Calu3 (cell line): ENCODE measurements around the gene NNAT. TPM values are rescaled to one million over a fixed set of nuclear protein-coding genes. Genes with fewer than 3 reads are reported as not detected.
A peak's percentile ranks its signal among the peaks of the same experiment; 100 is the strongest.

Experiments used
- BruUV-seq: library from RNA; stranded (reverse); fragments of 400-500 nt; replicated peaks from 2 replicates; lab custom pipeline; 2021; lab: Mats Ljungman, UMichigan
- CTCF ChIA-PET: fragments of 300-600 bp; sonication (Branson Sonifier 250); formaldehyde crosslinking; loops from one replicate; lab custom pipeline; 2022; ENCODE audit warnings: antibody characterized with exemption; lab: Charles Lee
- DNase-seq: peaks from one replicate; pipeline ENCODE4 v3.0.0; 2022
- H3K27ac Mint-ChIP-seq: one replicate; pipeline ENCODE4 v1.8.0; 2022; ENCODE audit warnings: mixed read lengths; ENCODE audit not compliant: unreplicated experiment
- H3K27me3 Mint-ChIP-seq: one replicate; pipeline ENCODE4 v1.8.0; 2022; ENCODE audit warnings: mixed read lengths; ENCODE audit not compliant: unreplicated experiment
- H3K36me3 Mint-ChIP-seq: one replicate; pipeline ENCODE4 v1.8.0; 2022; ENCODE audit warnings: mild to moderate bottlenecking, moderate library complexity, mixed read lengths; ENCODE audit not compliant: insufficient read depth, unreplicated experiment
- H3K4me1 Mint-ChIP-seq: one replicate; pipeline ENCODE4 v1.8.0; 2022; ENCODE audit warnings: mild to moderate bottlenecking, low read depth, mixed read lengths; ENCODE audit not compliant: unreplicated experiment
- H3K4me3 Mint-ChIP-seq: one replicate; pipeline ENCODE4 v1.8.0; 2022; ENCODE audit warnings: mild to moderate bottlenecking, low read depth, moderate library complexity, mixed read lengths; ENCODE audit not compliant: unreplicated experiment
- H3K9me3 Mint-ChIP-seq: one replicate; pipeline ENCODE4 v1.8.0; 2022; ENCODE audit warnings: low read depth, mixed read lengths; ENCODE audit not compliant: unreplicated experiment
- CTCF ChIP-seq: fragments of 200-600 bp; IDR thresholded peaks from one replicate; pipeline ENCODE4 v1.8.0; 2022; ENCODE audit warnings: antibody characterized with exemption; ENCODE audit not compliant: unreplicated experiment
- intact Hi-C: fragments of 100-400 bp; cut with micrococcal nuclease; formaldehyde crosslinking; loops from one replicate; pipeline ENCODE4 v1.10.0; 2022; ENCODE audit not compliant: unreplicated experiment
- total RNA-seq: library from RNA; stranded (reverse); gene quantifications from 2 replicates; pipeline ENCODE4 v1.2.3, GENCODE V29; 2022

The NNAT gene
- total RNA-seq, 1 experiment from 2014 or later, result not detected

DNA sequence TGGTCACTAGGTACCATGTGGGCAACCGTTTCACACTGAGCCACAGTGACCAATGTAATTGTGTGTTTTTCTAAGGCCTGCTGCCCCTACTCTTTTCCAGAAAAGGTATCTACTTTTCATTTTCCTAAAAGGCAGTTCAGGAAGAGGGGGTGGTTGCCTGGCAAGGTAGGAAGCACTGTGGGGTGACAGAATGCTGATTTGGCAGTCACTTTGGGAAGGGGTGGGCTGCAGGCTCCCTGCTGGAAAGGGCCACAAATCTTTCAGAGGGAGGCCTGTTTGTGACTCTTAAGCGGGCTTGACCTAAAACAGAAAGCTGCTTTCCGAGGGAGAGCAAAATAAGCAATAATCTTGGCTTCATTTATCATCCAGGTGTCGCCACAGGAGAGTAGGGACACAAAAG is 5.2 kb upstream of the NNAT start:
- no peak for DNase-seq
- Mint-ChIP-seq H3K27me3 (no peaks in the 10 kb centered on the region), H3K4me3 (no peak overlapping the region), H3K9me3 (no peaks in the 10 kb centered on the region), H3K4me1 (no peaks in the 10 kb centered on the region), H3K27ac (no peak overlapping the region), H3K36me3 (peaks cover 22% of the 10 kb centered on the region)
- no peak for TF ChIP-seq CTCF
- no TSS peak for BruUV-seq
- intact Hi-C loops, result no loop called here
- CTCF ChIA-PET, result no interaction called here

DNA sequence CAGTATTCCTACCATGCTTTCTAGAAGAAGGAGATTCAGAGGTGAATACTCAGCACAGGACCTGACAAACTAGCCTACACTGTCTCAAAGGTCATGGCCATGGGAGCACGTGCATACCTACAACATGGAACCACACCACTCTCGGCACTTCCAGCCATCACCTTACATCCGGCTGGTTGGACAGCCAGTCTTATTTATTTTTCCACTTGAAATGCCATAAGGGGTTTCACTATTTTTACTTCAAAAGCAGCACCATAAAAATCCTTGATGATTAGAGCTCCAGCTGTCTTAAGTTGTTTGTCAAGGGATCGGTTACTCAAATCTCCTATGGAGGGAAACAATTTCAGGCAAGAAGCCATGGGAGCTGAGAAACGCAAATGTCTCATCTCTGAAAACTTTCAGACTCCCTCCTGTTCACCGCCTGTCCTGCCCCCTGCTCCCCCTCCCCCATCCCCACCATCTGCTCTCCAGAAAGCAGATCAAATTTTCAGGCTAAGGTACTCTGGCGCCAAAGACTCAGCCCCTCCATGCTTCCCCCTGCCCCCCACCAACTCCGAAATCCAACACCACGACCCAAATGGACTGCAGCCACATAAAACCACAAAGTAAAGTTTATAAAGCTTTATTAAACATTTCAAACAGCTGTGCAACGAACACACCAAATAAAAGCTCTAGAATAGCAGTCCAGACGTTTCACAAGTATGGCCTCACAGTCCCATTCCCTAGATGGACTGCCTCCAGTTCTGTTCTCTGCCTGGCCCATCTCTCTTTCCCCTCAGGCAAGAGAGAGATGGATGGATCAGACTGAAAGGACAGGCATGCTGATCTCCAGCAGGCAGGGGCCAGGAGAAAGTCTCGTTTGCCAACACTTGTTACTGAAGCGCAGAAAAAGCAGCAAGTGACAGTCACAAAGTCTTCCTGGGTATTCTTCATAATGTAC is 4.0 kb upstream of the NNAT start:
- no peaks in the 10 kb centered on the region for H3K4me1 Mint-ChIP-seq
- H3K36me3 Mint-ChIP-seq, result peaks cover 28% of the 10 kb centered on the region
- intact Hi-C loops, result no loop called here
- H3K9me3 Mint-ChIP-seq, result no peaks in the 10 kb centered on the region
- no TSS peak for BruUV-seq
- no peak for DNase-seq
- no peaks in the 10 kb centered on the region for H3K27me3 Mint-ChIP-seq
- no peak overlapping the region for H3K4me3 Mint-ChIP-seq
- no peak overlapping the region for H3K27ac Mint-ChIP-seq
- CTCF ChIA-PET, result no interaction called here
- TF ChIP-seq CTCF, result no peak

- CTCF ChIA-PET, result no interaction called here
- Mint-ChIP-seq H3K27ac (no peak overlapping the region), H3K4me1 (no peaks in the 10 kb centered on the region), H3K27me3 (no peaks in the 10 kb centered on the region), H3K36me3 (peaks cover 28% of the 10 kb centered on the region), H3K9me3 (no peaks in the 10 kb centered on the region), H3K4me3 (no peak overlapping the region)
- TF ChIP-seq CTCF, result no peak
- intact Hi-C loops, result no loop called here
- no peak for DNase-seq
- TSS peak; percentile 14 for BruUV-seq
These were observed 3.0 kb upstream of the NNAT start for GRCh38 chr20:37518059-37518458.

DNA sequence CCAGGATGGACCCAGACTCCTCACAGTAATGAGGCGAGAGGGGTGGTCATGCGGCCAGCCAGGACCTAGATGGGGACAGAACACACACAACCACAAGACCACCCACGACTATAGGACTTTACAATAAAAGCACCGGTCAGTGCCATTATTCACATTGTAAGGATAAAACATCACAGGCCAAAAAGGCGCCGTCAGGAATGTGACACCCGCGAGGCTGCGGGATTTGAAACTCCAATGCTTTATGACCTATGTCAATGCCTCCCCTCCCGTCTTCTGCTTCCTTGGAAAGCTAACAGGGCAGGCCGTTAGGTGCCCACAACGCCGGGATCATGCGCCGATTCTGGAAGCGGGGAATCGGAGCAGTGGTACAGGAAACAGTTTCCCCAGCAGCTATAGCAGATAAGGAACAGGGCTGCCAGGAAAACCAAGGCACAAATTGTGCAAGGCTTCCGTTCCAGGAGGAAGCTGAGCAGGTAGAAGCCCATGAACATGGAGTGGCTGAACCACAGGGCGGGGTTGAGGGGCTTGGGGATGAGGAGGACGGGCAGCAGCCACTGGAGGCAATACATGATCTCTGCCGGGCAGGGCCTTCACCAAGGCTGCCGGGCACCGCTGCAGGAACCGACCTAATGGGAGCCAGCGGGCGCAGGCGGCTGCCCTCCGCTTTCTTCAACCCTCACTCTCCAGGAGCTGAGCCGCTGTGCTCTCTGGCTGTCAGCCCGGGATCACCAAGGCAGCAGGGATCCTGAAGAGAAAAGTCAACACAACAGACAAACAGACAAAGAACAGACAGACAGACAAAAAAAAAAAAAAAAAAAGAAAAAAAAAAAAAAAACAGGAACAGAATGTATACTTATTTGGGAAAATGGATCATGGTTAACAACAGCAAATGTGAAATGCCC is 2.2 kb upstream of the NNAT start:
- Mint-ChIP-seq H3K27ac (no peak overlapping the region), H3K9me3 (peaks cover 2% of the 10 kb centered on the region), H3K4me3 (no peak overlapping the region), H3K27me3 (no peaks in the 10 kb centered on the region), H3K36me3 (peaks cover 32% of the 10 kb centered on the region), H3K4me1 (no peaks in the 10 kb centered on the region)
- DNase-seq, result no peak
- no peak for TF ChIP-seq CTCF
- no TSS peak for BruUV-seq
- intact Hi-C loops, result no loop called here
- CTCF ChIA-PET, result interaction anchor here (0.5 to 0.6 kb wide), 2 partner anchors 20 to 1607 kb away, joined by 4 to 5 read pairs; no protein-coding TSS in a partner anchor
